Gastrocnemius medialis (tissue), 4 donors: ENCODE data around the gene KLF9. TPM values are rescaled to one million over a fixed set of nuclear protein-coding genes. Genes with fewer than 3 reads are reported as not detected.

Experiments used
- ATAC-seq, 2 donors: fragments of 150-250 bp; one replicate each; pipeline ENCODE4 v1.9.1; 2016
- DNase-seq, 2 donors: peaks; one replicate each; pipeline ENCODE4 v3.0.0-alpha.2; 2019
- H3K27ac ChIP-seq, 4 donors: fragments of 200-600 bp; sonication (generic); 1 replicate in 1 of 4; 2 replicates in 3 of 4; pipeline ENCODE4 v1.5.1; 2016 to 2018; ENCODE audit warnings: mild to moderate bottlenecking in 2 of 4, moderate library complexity in 1 of 4
- H3K27me3 ChIP-seq, 3 donors: fragments of 200-600 bp; sonication (generic) in 2 of 3; 1 replicate in 1 of 3; 2 replicates in 2 of 3; pipeline versions ENCODE4 v1.5.1 to v1.6.0; 2016 to 2019; ENCODE audit warnings: mild to moderate bottlenecking in 1 of 3, moderate library complexity in 1 of 3
- H3K36me3 ChIP-seq, 2 donors: fragments of 200-600 bp; sonication (generic) in 1 of 2; one replicate each; pipeline ENCODE4 v1.5.1; 2017 to 2018
- H3K4me1 ChIP-seq, 2 donors: fragments of 200-600 bp; sonication (generic) in 1 of 2; one replicate each; pipeline ENCODE4 v1.5.1; 2016 to 2017; ENCODE audit warnings: mild to moderate bottlenecking in 2 of 2
- H3K4me3 ChIP-seq, 4 donors: fragments of 200-600 bp; sonication (generic) in 3 of 4; 1 replicate in 1 of 4; 2 replicates in 3 of 4; pipeline ENCODE4 v1.5.1; 2016 to 2019; ENCODE audit warnings: mild to moderate bottlenecking in 2 of 4
- H3K9me3 ChIP-seq, 3 donors: fragments of 200-600 bp; sonication (generic) in 2 of 3; 1 replicate in 1 of 3; 2 replicates in 2 of 3; pipeline ENCODE4 v1.5.1; 2016 to 2019
- CTCF ChIP-seq, 5 experiments: fragments of 450-650 bp in 3 of 5; fragments of 200-600 bp in 2 of 5; sonication (generic) in 2 of 5; IDR thresholded peaks in 4 of 5; conservative IDR thresholded peaks in 1 of 5; 1 replicate in 4 of 5; 2 replicates in 1 of 5; pipeline ENCODE4 v1.5.1; 2016 to 2019; ENCODE audit warnings: antibody characterized with exemption in 5 of 5, mild to moderate bottlenecking in 3 of 5, moderate library complexity in 3 of 5
- POLR2A ChIP-seq, 2 donors: fragments of 450-650 bp; IDR thresholded peaks; one replicate each; pipeline ENCODE4 v1.6.1; 2017; ENCODE audit warnings: antibody characterized with exemption in 2 of 2, mild to moderate bottlenecking in 2 of 2, moderate library complexity in 2 of 2
- in situ Hi-C, 4 donors: fragments of 200-750 bp; cut with MboI; loops; one replicate each; pipeline versions ENCODE4 v1.15.0 to v1.8.0; 2017; ENCODE audit warnings: low sequenced_read_pairs in 4 of 4
- intact Hi-C: fragments of 100-400 bp; cut with DNase I; formaldehyde crosslinking; loops from one replicate; pipeline ENCODE4 v1.15.1; 2023; ENCODE audit warnings: low total_unique reads
- total RNA-seq, 4 donors: library from RNA; depleted of rRNA; stranded (reverse); fragments of >200 nt; gene quantifications; one replicate each; pipeline versions ENCODE4 v1.1.0 to v1.2.3, GENCODE V29; 2016

Gene KLF9
- total RNA-seq, 4 donors from 2014 or later: 122 to 174 (median 169) TPM

DNA sequence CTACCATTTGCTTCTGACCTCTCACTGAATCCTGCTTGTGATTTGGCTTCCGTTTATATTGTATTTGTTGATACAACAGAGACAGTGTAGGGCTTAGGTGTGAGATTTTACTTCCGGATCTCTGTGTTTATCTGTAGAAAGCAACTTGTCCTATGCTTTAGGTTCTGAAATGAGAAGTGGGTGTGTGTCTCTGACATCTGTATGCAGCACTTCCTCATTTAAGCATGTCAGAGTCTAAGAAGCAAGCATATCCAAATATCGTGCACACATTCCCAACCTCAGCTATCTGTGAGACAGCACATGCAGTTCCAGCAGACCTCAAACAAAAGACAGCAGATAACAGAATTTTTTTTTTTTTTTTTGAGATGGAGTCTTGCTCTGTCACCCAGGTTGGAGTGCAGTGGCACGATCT, 16.3 kb downstream of the KLF9 start:
- intact Hi-C loops: no loop called here
- TF ChIP-seq CTCF (IDR thresholded peaks at IDR 0.05 in 4 of 5, conservative IDR thresholded peaks at IDR 0.05 in 1 of 5) (no peak), POLR2A (IDR thresholded peaks at IDR 0.05) (no peak)
- H3K36me3 ChIP-seq: no peaks in the 10 kb centered on the region
- peak overlapping the region; percentile 1 to 15 (median 4) for H3K4me3 ChIP-seq
- in situ Hi-C loops: no loop called here
- H3K27ac ChIP-seq: peak overlapping the region; percentile 78 to 100 (median 86)
- DNase-seq (no peak), ATAC-seq (peak in 1 of 2 donors; percentile 29)
- peaks cover 99 to 100% of the 10 kb centered on the region in 2 donors for H3K4me1 ChIP-seq
- H3K27me3 ChIP-seq: no peaks in the 10 kb centered on the region
- no peaks in the 10 kb centered on the region for H3K9me3 ChIP-seq

GRCh38 chr9:70395652-70396051, 18.8 kb downstream of the KLF9 start:
- intact Hi-C loops (loop anchor here (2.0 kb wide), 1 partner anchor 17 kb away; no protein-coding TSS in a partner anchor), in situ Hi-C loops (no loop called here)
- Histone ChIP-seq H3K4me1 (peaks cover 99 to 100% of the 10 kb centered on the region in 2 donors), H3K36me3 (no peaks in the 10 kb centered on the region), H3K27ac (peak overlapping the region; percentile 15 to 100 (median 68)), H3K4me3 (peak overlapping the region in 1 of 4 donors; percentile 26), H3K9me3 (no peaks in the 10 kb centered on the region), H3K27me3 (no peaks in the 10 kb centered on the region)
- ATAC-seq: no peak
- DNase-seq: no peak
- TF ChIP-seq POLR2A (IDR thresholded peaks at IDR 0.05) (no peak), CTCF (IDR thresholded peaks at IDR 0.05 in 4 of 5, conservative IDR thresholded peaks at IDR 0.05 in 1 of 5) (no peak)

GRCh38 chr9:70392850-70393249, 21.6 kb downstream of the KLF9 start:
- intact Hi-C loops (no loop called here), in situ Hi-C loops (no loop called here)
- peaks cover 97 to 99% of the 10 kb centered on the region in 2 donors for H3K4me1 ChIP-seq
- no peaks in the 10 kb centered on the region for H3K27me3 ChIP-seq
- H3K27ac ChIP-seq: peak overlapping the region; percentile 68 to 78 (median 71)
- ATAC-seq (no peak), DNase-seq (no peak)
- TF ChIP-seq CTCF (IDR thresholded peaks at IDR 0.05 in 4 of 5, conservative IDR thresholded peaks at IDR 0.05 in 1 of 5): no peak
- TF ChIP-seq POLR2A (IDR thresholded peaks at IDR 0.05): no peak
- H3K4me3 ChIP-seq: peak overlapping the region in 3 of 4 donors; percentile 14 to 43 (median 16)
- peaks cover 0 to under 1% of the 10 kb centered on the region in 2 donors for H3K36me3 ChIP-seq
- H3K9me3 ChIP-seq: no peaks in the 10 kb centered on the region

GRCh38 chr9:70392189-70392588, 22.3 kb downstream of the KLF9 start:
- Histone ChIP-seq H3K4me1 (peaks cover 95% of the 10 kb centered on the region in 2 donors), H3K4me3 (peak overlapping the region in 3 of 4 donors; percentile 14 to 30 (median 16)), H3K36me3 (peaks cover 0 to 7% of the 10 kb centered on the region in 2 donors), H3K27me3 (no peaks in the 10 kb centered on the region), H3K27ac (peak overlapping the region; percentile 68 to 78 (median 71)), H3K9me3 (no peaks in the 10 kb centered on the region)
- in situ Hi-C loops (no loop called here), intact Hi-C loops (no loop called here)
- ATAC-seq: peak; percentile 22 to 42
- no peak for DNase-seq
- peak in 4 of 5 experiments; percentile 18 to 53 (median 33) for TF ChIP-seq CTCF (IDR thresholded peaks at IDR 0.05 in 4 of 5, conservative IDR thresholded peaks at IDR 0.05 in 1 of 5)
- TF ChIP-seq POLR2A (IDR thresholded peaks at IDR 0.05): no peak

GRCh38 chr9:70390933-70391341, 23.5 kb downstream of the KLF9 start:
- TF ChIP-seq CTCF (IDR thresholded peaks at IDR 0.05 in 4 of 5, conservative IDR thresholded peaks at IDR 0.05 in 1 of 5): no peak
- no peak for TF ChIP-seq POLR2A (IDR thresholded peaks at IDR 0.05)
- Histone ChIP-seq H3K4me1 (peaks cover 93 to 94% of the 10 kb centered on the region in 2 donors), H3K9me3 (no peaks in the 10 kb centered on the region), H3K27me3 (no peaks in the 10 kb centered on the region), H3K4me3 (peak overlapping the region in 3 of 4 donors; percentile 5 to 30 (median 9)), H3K27ac (peak overlapping the region; percentile 68 to 78 (median 71)), H3K36me3 (peaks cover 2 to 20% of the 10 kb centered on the region in 2 donors)
- ATAC-seq: peak; percentile 18 to 19
- DNase-seq: no peak
- in situ Hi-C loops: no loop called here
- intact Hi-C loops: no loop called here
